Activated CD8-positive, alpha-beta memory T cell treated with anti-CD3 and anti-CD28 coated beads for 1 hour (primary cell): ENCODE data around the gene DNAI1.
"Not testable (repeated sequence)": the region's sequence is repeated elsewhere in the genome, so short reads cannot be mapped to it uniquely, and the experiment has no call there.

Source experiments
- DNase-seq, 2 donors: peaks; one replicate each; pipeline ENCODE4 v3.0.0-alpha.2; 2020; ENCODE audit warnings: low read depth in 1 of 2; ENCODE audit errors: extremely low read depth in 1 of 2

DNAI1 gene

DNA sequence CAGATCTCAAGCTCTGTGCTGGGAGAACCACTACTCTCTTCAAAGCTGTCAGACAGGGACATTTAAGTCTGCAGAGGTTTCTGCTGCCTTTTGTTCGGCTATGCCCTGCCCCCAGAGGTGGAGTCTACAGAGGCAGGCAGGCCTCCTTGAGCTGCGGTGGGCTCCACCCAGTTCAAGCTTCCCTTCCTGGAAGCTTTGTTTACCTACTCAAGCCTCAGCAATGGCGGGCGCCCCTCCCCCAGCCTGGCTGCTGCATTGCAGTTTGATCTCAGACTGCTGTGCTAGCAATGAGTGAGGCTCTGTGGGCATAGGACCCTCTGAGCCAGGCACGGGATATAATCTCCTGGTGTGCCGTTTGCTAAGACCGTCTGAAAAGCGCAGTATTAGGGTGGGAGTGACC, 73.4 kb downstream of the DNAI1 start:
- not testable (repeated sequence) for DNase-seq

GRCh38 chr9:34536685-34537084, 78.1 kb downstream of the DNAI1 start:
- DNase-seq = no peak

DNA sequence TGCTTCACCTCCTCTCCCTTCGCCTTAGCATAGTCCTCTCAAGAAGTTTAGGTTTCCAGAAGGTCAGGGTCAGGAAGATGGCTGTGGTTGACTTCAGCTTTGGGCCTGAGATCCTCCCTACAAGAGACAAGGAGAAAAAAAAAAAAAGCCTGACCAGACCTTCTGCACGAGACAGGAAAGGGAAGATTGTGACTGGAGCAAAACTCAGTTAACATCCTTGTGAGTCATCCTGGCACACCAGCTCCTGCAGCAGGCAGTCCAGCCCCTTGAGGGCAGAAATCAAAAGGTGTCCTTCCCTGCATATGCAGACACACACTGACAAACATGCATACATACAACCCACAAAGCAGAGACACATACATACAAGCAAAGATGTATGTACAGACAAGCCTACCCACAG, 82.2 kb downstream of the DNAI1 start:
- no peak for DNase-seq

DNA sequence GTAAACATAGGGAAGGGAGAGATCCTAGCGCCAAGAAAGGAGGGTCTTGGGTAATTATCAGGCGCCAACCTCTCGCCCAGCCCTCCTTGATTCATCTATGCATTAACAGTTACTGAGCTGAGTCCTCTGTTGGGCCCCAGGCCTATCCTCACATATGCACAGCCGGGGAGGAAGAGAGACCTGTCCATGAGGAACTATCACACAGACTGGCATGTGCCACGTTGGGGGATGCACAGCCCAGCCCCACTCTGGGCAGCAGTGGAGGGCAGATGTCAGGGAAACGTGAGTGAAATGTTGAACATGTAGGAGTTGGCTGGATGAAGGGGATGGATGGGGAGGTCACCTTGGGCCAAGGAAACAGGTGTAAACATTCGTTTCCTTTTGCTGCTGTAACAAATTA, 82.9 kb downstream of the DNAI1 start:
- DNase-seq = no peak

DNA sequence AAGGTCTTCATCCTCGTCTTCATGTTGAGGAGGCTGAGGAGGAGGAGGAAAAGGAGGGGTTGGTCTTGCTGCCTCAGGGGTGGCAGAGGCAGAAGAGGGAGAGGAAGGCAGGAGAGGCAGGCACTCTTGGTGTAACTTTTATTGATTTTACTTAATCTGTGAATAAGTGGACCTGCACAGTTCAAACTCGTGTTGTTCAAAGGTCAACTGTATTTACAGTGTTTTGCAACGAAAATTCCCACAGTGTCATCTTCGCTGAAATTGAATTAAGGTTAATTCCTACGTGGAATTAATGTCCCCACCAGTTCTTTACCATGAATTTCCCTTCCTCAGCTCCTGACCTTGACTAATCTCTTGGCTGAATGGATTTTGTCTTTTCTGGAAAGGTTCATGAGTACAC, 85.4 kb downstream of the DNAI1 start:
- no peak for DNase-seq

- DNase-seq = no peak
These were observed 86.9 kb downstream of the DNAI1 start for GRCh38 chr9:34545497-34545896.

- DNase-seq = no peak
These were observed 87.7 kb downstream of the DNAI1 start for GRCh38 chr9:34546102-34546833.

DNA sequence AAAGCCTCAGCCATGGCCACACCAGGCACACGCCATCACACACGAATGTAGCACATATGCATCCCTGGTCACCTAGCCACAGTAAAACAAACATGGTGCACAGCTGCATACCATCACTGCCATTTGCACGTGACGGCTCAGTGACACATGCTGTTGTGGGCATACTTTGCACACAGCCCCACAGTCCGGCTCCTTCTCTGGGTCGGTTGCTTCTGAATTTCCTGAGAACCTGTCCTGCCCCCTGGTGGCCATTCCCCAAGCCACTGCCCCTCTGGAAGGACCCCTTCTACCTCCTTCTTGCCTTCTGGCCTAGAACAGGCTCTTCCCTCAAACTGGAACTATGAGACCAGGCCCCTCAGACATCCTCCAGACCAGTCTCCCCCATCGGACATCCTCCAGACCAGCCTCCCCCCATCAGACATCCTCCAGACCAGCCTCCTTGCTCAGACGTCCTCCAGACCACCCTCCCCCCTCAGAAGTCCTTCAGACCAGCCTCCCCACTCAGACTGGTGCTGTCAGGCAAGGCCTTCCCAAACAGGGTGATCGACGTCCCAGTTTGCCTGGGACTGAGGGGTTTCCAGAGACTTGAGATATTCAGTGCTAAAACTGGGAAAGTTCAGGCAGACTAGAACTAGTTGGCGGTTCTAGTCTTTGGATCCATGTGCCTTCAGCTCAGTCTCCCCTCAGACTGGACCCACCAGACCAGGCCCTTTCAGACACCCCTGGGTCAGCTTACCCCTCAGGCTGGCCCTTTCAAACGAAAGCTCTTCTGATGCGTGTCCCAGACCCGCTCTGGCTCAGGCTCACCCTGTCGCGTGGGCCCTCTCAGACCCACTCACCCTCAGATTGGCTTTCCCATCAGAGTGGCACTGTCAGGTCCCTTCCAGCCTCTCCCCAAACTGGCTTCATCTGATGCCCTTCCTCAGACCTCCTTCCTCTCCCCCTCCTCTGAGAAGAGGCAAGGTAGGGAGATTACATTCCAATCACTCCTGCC, 88.5 kb downstream of the DNAI1 start:
- peak in 1 of 2 donors; percentile 22 for DNase-seq

DNA sequence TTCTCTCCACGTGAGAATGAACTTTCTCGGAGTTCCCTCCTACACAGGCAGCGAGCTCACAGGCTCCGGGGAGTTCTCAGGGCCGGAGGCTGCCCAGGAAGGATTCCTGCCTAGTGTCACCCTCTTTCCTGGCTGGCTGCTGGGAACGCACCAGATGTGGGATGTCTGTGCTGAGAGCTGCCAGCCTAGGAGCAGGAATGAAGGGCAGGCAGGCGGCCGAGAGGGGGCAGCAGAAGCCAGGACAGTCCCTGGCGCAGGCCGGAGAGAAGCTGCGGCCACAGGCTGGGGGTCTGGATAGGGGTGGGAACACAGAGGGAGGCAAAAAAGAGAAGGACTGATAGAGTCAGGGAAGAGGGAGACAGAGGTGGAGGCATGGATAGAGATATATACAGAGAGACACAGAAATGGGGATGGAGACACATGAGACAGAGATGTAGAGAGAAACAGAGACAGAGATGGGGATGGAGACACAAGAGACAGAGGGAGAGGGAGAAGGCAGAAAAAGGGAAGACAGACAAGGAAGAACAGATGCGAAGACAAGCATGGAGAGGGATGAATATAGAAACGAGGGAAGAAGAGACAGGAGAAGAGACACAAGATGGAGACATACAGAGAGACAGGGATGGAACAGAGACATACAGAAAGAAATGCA, 89.5 kb downstream of the DNAI1 start:
- DNase-seq = peak in 1 of 2 donors; percentile 16

DNA sequence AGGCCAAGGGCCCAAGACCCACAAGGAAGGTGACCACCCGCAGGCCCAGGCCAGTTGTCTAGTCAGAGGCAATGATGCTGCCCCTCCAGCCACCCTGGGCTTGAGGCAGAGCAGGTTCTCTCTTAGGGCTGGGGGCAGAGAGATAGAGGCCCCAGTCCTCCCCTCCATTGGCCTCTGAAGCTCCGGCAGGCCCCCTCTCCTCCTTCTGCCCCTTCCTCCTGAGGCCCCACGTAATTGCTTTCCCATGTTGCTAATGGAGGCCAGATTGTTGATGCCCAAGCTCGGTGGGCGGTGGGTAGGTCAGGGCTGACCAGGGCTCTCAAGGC, 90.8 kb downstream of the DNAI1 start:
- DNase-seq = no peak

DNA sequence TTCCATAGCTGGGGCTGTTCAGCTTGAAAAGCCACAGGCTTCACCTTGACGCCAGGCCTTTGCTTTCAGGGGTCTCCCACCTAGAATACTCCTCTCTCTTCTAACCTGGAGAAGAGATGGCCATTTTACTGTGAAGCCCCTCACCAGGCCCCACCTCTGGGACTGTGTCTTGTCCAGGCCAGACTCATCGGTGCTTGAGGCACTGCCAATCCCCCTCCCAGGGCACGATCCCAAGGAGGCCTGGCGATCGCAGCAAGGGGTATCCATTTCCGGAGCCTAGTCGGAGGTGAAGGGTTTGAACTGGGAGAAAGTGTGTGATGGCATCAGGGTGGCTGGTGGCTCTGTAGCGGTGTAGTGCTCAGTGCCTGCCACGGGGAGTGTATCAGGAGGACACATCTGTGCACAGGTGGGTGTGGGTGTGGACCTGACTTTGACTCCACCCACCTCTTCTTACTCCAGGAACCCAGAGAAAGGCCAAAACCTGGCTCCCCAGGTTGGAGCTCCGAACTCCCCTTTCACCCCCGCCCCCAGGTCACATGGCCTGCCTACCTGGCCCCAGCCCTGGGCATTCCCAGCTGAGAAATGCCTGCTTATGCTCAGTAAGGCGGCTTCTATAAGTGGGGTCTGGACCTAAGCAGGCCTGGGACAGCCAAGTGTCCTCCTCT, 91.5 kb downstream of the DNAI1 start:
- DNase-seq = no peak

DNA sequence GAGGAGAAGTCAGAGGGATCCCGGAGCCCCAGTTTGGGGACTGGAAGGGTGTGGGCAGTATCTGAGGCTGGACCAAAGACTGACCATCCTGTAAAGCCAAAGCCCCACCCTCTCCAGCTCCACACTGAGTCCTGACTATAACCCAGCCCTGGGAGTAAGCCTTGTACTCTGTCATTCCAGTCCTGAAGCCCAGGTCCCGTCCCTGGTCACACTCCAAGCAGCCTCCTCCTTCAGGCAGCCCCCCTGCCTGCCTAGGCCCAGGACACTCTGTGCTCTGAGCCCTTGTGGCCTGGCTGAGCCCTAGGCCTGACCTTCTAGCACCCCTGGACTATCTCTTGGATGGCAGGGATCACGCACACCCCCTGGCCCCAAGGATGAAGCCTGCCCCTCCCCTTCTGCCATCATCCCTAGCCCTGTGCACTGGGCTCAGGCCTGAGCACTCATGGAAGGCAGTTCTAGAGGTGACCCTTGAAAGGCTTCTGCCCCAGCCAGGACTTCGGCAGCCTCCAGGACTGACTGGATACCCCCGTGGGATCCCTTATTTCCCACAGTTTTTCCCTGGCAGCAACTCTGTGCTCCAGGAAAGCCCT, 92.2 kb downstream of the DNAI1 start:
- no peak for DNase-seq

DNA sequence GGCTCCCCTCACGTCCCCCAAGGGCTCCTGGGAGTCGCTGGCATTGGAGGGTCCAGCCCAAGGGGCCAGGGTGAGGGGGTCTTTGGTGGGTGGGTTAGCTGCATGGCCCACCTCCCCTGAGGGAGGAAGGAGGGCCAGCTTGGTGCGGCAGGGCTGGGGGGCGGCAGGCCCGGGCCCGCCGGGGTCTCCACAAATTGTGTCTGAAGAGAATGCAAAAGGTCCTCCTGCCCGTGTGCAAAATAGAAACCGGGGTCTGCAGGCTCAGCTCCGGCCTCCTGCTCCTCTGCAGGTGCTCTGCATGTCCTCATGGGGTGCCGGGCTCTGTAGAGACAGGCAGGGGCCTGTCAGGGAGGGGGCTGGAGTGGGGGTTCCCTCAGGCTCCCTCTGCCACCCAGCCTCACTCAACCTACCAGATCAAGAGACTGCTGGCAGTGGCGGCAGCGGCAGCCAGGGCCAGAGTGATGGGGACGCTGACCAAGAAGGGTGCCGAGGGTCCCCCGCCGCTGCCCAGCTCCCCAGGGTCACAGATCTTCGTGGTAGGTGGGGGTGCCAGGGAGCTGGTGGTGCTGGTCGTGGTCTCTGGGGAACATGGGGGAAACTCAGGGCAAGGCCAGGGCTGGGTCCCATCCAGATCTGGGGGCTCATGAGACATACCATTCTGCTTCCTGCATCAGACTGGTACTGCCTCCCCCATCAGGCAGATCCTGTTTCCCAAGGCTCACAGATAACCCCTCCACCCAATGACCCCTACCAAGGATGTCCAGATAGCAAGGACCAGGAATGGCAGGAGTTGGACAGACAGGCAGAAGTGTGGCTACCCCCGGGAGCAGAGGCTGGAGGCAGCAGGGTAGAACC, 93.4 kb downstream of the DNAI1 start:
- no peak for DNase-seq

DNA sequence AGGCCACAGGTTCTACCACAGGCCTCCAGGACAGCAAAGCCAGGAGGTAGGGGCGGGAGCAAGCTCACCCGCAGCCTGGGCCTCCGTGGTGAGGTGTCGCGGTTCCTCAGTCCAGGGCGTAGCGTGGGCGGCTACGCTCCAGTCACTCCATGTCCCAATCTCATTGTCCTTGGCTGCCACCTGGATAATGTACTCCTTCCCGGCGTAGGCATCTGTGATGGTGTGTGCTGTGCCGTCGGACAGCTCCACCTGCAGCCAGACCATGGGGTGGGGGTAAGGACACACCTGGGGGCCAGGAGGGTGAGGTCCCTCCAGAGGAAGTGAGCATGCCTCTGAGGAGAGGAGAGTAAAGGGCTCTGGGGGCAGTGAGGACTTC, 94.0 kb downstream of the DNAI1 start:
- DNase-seq = no peak

GRCh38 chr9:34552986-34553385, 94.4 kb downstream of the DNAI1 start:
- no peak for DNase-seq

- no peak for DNase-seq
These were observed 95.0 kb downstream of the DNAI1 start for GRCh38 chr9:34553511-34554021.

- DNase-seq = no peak
These were observed 95.8 kb downstream of the DNAI1 start for GRCh38 chr9:34554211-34555001.

GRCh38 chr9:34555002-34555348, 96.4 kb downstream of the DNAI1 start:
- no peak for DNase-seq

DNA sequence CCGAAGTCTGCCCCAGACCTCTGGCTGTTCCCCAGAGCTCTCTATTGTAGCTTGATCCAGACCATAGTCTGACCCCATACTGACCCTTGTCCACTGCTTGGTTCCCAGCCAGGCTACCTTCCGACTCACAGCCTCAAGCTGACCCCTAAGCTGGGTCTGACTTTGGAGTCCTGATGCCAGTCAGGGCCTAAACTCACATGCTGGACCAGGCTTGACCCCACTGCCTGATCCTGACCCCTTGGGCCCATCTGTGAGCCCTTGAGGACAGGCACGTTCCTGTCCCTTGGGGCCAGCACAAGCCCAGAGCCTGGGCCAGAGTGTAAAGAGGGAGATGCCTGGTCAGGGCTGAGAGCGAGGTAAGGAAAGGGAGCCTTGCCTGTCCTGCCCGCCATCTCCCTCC, 96.9 kb downstream of the DNAI1 start:
- DNase-seq = no peak
